Measurements from ENCODE around the gene MEPCE.

GRCh38 chr7:100477871-100478267 is 48.2 kb downstream of the MEPCE start:
- TF ChIP-seq CTCF (IDR thresholded peaks at IDR 0.05) (no peak), EP300 (IDR thresholded peaks at IDR 0.05) (no peak)

Measured in gastroesophageal sphincter (tissue), 3 donors.